Measurements from ENCODE around the gene DIP2B. TPM values are rescaled to one million over a fixed set of nuclear protein-coding genes. Genes with fewer than 3 reads are reported as not detected.

Gene DIP2B
- total RNA-seq, 1 experiment from 2014 or later = 20.0 TPM

- H3K23ac ChIP-seq (ENCODE audit: insufficient read length, low read depth, low read length) = no peak overlapping the region
- H3K4me1 Mint-ChIP-seq = peaks cover 4 to 7% of the 10 kb centered on the region in 2 experiments; a peak in 3 of 4 replicates
- no CpG with 5 or more reads among the region's 3 CpGs for WGBS (ENCODE audit: extremely low coverage, insufficient read length, low lambda C conversion rate)
- no peak overlapping the region for H2BK12ac ChIP-seq (ENCODE audit: insufficient read length, low read depth, low read length)
- no peak overlapping the region for H4K91ac ChIP-seq (ENCODE audit: insufficient read length, low read depth, low read length)
- H2BK20ac ChIP-seq (ENCODE audit: low read depth, low read length, poor library complexity, severe bottlenecking) = no peak overlapping the region
- no peak overlapping the region for H2AFZ ChIP-seq (ENCODE audit: low read length)
- no peaks in the 10 kb centered on the region for H3K9me3 Mint-ChIP-seq
- H3K27ac Mint-ChIP-seq = no peak overlapping the region
- H3K23me2 ChIP-seq (ENCODE audit: insufficient read length, low read depth, low read length, poor library complexity, severe bottlenecking) = no peaks in the 10 kb centered on the region
- H3K4me1 ChIP-seq (ENCODE audit: insufficient read depth, low read length) = peaks cover 5% of the 10 kb centered on the region; the same call in 1 of the 2 replicates
- no peak overlapping the region for H3K56ac ChIP-seq (ENCODE audit: insufficient read length, low read depth, low read length)
- peaks cover 3% of the 10 kb centered on the region for H3K79me1 ChIP-seq (ENCODE audit: insufficient read depth, low read depth, low read length, poor library complexity, severe bottlenecking)
- no peak for TF ChIP-seq CTCF (conservative IDR thresholded peaks at IDR 0.05)
- no peak overlapping the region for H3T11ph ChIP-seq (ENCODE audit: low read length)
- H4K20me1 ChIP-seq (ENCODE audit: control insufficient read depth, insufficient read depth, insufficient read length) = no peaks in the 10 kb centered on the region
- H3K27me3 Mint-ChIP-seq (ENCODE audit: low read depth) = no peaks in the 10 kb centered on the region
- no peak overlapping the region for H3K18ac ChIP-seq (ENCODE audit: insufficient read length, low read depth, low read length)
- H2BK5ac ChIP-seq (ENCODE audit: insufficient read length, low read length) = no peak overlapping the region
- no peak for DNase-seq
- no peak overlapping the region for H4K8ac ChIP-seq (replicated peaks; ENCODE audit: insufficient read length, low read depth, low read length)
- H3K79me2 ChIP-seq (ENCODE audit: insufficient read depth, low read length) = peaks cover 4% of the 10 kb centered on the region; the same call in 1 of the 2 replicates
- H3K4ac ChIP-seq (ENCODE audit: low read depth, low read length) = no peak overlapping the region
- no peaks in the 10 kb centered on the region; a peak in 1 of 7 replicates for H3K36me3 Mint-ChIP-seq (ENCODE audit: insufficient read depth in 1 of 3, low read depth in 3 of 3)
- H2AK5ac ChIP-seq (ENCODE audit: insufficient read length, low read length) = no peak overlapping the region
- no peak overlapping the region for H2BK120ac ChIP-seq (ENCODE audit: low read depth, low read length, poor library complexity, severe bottlenecking)
- no peak overlapping the region for H3K4me3 Mint-ChIP-seq
- no peaks in the 10 kb centered on the region for H3K27me3 ChIP-seq (ENCODE audit: insufficient read depth, low read length)
- no peaks in the 10 kb centered on the region for H3K9me3 ChIP-seq (ENCODE audit: control insufficient read depth, low read depth, low read length)
- H3K9ac ChIP-seq (ENCODE audit: extremely low read depth, insufficient read length, low read length) = no peak overlapping the region
- no peak overlapping the region for H4K5ac ChIP-seq (ENCODE audit: insufficient read length, low read depth, low read length)
- no peak overlapping the region for H3K14ac ChIP-seq (ENCODE audit: insufficient read depth, low read length)
- no peak overlapping the region for H3K27ac ChIP-seq (ENCODE audit: insufficient read length, low read depth, low read length)
- H2BK15ac ChIP-seq (ENCODE audit: low read depth, low read length) = no peak overlapping the region
- no peak overlapping the region for H3K4me2 ChIP-seq (ENCODE audit: insufficient read depth, insufficient read length, low read length)
Measured at GRCh38 chr12:50609292-50609874, 104.6 kb downstream of the DIP2B start.

Measured in H9 (cell line).